AG04450 (cell line): ENCODE data around the gene RSAD1. TPM values are rescaled to one million over a fixed set of nuclear protein-coding genes. Genes with fewer than 3 reads are reported as not detected.

ENCODE experiments used
- CTCF ChIA-PET: fragments of 300-600, 350-600 bp; formaldehyde crosslinking; extraction: SDS; loops from one replicate; lab custom pipeline; 2022; ENCODE audit warnings: antibody characterized with exemption, inconsistent platforms; lab: Charles Lee
- POLR2A ChIA-PET: fragments of 350-600 bp; formaldehyde crosslinking; extraction: SDS; loops from one replicate; lab custom pipeline; 2021; ENCODE audit warnings: antibody characterized with exemption, inconsistent platforms; lab: Yijun Ruan, JAX
- DNase-seq: peaks from one replicate; pipeline ENCODE4 v3.0.0-alpha.2; 2011; ENCODE audit warnings: low read depth, low spot score
- H3K27ac ChIP-seq: one replicate; pipeline ENCODE4 v1.5.1; 2012; ENCODE audit warnings: low read depth, low read length, control low read depth
- H3K27me3 ChIP-seq: one replicate; pipeline ENCODE4 v1.6.0; 2012; ENCODE audit warnings: low read length; ENCODE audit not compliant: control insufficient read depth, insufficient read depth
- H3K4me3 ChIP-seq: 2 replicates; pipeline ENCODE4 v1.5.1; 2011; ENCODE audit warnings: mild to moderate bottlenecking, low read depth, low read length, control low read depth
- H3K9me3 ChIP-seq: 2 replicates; pipeline ENCODE4 v1.5.1; 2012; ENCODE audit warnings: low read length; ENCODE audit not compliant: control insufficient read depth, insufficient read depth
- polyA plus RNA-seq: library from polyadenylated mRNA; depleted of rRNA; stranded (reverse); fragments of >200 nt; gene quantifications from 2 replicates; pipeline ENCODE4 v1.2.3, GENCODE V29; 2011
- TF ChIP-seq, protein P1 (sequence below): IDR thresholded peaks from 2 replicates; pipeline ENCODE4 v1.5.1; 2011; ENCODE audit warnings: low read depth, low read length, control low read depth, inconsistent platforms

Gene RSAD1
- polyA plus RNA-seq, 1 experiment = 15.5 TPM

DNA sequence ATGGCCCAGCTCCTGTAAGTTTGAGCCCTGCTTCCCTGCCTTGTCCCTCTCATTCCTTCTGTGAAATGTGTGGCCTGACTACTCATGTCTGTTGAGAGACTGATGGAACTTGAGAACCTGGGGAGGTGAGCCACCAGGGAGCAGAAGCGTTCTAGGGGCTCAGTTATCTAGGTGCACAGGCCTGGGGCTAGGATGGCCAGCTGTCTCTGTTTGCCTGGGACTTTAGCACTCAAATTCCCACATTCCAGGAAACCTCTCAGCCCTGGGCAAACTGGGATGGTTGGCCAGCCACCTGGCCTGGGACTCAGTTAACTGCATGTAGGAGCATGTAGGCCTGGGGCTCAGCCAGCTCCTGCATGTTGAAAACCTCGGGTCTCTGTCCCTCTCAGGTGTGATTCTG is 44.5 kb downstream of the RSAD1 start:
- ChIA-PET CTCF (interaction anchor here (0.8 kb wide), 1 partner anchor 45 kb away, joined by 6 read pairs; no protein-coding TSS in a partner anchor), POLR2A (no interaction called here)
- Histone ChIP-seq H3K9me3 (no peaks in the 10 kb centered on the region), H3K4me3 (no peak overlapping the region), H3K27ac (no peak overlapping the region), H3K27me3 (peaks cover 35% of the 10 kb centered on the region)
- DNase-seq = no peak
- TF ChIP-seq, protein P1, sequence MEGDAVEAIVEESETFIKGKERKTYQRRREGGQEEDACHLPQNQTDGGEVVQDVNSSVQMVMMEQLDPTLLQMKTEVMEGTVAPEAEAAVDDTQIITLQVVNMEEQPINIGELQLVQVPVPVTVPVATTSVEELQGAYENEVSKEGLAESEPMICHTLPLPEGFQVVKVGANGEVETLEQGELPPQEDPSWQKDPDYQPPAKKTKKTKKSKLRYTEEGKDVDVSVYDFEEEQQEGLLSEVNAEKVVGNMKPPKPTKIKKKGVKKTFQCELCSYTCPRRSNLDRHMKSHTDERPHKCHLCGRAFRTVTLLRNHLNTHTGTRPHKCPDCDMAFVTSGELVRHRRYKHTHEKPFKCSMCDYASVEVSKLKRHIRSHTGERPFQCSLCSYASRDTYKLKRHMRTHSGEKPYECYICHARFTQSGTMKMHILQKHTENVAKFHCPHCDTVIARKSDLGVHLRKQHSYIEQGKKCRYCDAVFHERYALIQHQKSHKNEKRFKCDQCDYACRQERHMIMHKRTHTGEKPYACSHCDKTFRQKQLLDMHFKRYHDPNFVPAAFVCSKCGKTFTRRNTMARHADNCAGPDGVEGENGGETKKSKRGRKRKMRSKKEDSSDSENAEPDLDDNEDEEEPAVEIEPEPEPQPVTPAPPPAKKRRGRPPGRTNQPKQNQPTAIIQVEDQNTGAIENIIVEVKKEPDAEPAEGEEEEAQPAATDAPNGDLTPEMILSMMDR = no peak

DNA sequence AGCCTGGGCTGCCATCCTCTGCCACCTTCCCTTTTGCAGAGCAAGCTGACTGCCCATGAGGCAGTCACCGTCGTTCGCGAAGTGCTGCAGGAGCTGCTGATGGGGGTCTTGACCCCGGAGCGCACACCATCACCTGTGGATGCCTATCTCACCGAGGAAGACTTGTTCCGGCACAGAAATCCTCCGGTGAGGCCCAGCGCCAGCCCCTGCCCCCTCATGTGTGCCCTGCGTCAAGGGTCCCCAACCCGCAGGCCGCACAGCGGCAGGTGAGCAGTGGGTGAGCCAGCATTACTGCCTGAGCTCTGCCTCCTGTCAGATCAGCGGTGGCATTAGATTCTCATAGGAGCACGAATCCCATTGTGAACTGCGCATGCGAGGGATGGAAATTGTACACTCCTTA is 46.2 kb downstream of the RSAD1 start:
- Histone ChIP-seq H3K9me3 (no peaks in the 10 kb centered on the region), H3K4me3 (no peak overlapping the region), H3K27me3 (peaks cover 35% of the 10 kb centered on the region), H3K27ac (no peak overlapping the region)
- TF ChIP-seq, protein P1 = no peak
- ChIA-PET POLR2A (no interaction called here), CTCF (interaction anchor here (0.5 kb wide), 1 partner anchor 24 kb away, joined by 3 read pairs; no protein-coding TSS in a partner anchor)
- DNase-seq = no peak

DNA sequence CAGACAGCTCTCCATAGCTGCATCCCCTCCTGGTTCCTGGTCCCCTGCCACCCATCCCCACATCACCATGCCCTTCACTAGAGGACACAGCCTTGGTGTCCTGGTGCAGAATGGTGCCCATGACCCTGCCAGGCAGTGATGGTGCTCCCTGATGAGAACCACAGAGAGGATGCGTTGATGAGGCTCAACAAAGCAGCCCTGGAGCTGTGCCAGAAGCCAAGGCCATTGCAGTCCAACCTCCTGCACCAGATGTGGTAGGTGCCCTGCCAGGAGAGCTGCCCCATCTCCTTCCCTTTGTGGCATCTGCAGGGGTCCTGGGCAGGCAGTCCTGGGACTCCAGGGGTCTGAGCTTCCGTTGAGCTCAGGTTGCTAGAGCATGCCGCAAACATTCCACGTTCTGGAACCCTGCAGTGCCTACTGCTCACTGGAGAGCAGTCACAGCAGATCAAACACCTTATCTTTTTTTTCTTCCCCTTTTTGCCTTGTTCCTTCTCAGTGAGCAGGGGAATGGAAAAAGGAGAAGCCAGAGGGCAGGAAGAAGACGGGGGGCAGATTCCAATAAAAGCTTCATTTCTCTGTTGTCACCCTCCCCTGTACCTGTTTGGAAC is 48.6 kb downstream of the RSAD1 start:
- Histone ChIP-seq H3K9me3 (no peaks in the 10 kb centered on the region), H3K27ac (no peak overlapping the region), H3K4me3 (no peak overlapping the region), H3K27me3 (peaks cover 52% of the 10 kb centered on the region)
- TF ChIP-seq, protein P1 = no peak
- DNase-seq = no peak
- ChIA-PET CTCF (no interaction called here), POLR2A (no interaction called here)

DNA sequence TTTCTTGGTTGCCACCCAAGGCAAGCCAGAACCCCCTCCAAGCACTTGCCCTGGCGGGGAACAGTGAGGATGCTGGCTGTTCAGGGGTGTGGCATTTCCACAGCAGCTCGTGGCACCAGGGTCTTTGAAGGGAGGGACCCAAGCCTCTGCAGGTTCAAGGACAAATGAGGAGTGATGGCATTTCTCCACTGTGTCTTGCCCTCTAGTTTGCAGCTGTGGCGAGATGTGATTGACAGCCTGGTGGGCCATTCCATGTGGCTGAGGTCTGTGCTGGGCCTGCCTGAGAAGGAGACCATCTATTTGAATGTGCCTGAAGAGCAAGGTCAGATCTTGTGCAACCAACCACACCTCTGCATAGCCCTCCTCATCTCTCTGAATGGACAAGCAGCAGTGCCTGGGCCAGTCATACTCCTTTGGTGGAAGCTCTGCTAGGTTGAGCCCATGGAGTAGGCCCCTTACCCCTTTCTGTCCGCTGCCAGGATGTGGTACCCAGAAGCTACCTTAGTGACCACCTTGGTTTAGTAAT is 49.4 kb downstream of the RSAD1 start:
- no peak overlapping the region for H3K4me3 ChIP-seq
- POLR2A ChIA-PET = no interaction called here
- CTCF ChIA-PET = no interaction called here
- TF ChIP-seq, protein P1 = no peak
- no peak for DNase-seq
- H3K9me3 ChIP-seq = no peaks in the 10 kb centered on the region
- H3K27me3 ChIP-seq = peaks cover 55% of the 10 kb centered on the region
- H3K27ac ChIP-seq = no peak overlapping the region

DNA sequence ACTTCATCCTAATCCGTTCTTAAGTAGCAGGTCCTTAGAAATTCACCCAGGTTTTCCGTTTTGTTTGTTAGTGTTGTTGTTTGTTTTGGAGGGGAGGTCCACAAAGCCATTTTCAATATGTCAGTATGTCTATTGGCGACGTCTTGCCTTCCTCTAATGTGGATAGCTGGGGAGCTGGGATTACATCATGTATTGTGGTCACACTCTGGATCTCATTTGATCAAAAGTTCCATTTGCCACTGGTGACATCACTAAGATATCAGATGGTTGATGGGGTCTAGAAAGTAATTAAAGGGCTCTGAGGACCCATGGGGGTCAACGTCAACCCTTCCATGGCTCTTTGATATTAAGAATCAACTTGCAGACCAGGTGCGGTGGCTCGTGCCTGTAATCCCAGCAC is 51.2 kb downstream of the RSAD1 start:
- ChIA-PET CTCF (no interaction called here), POLR2A (no interaction called here)
- H3K9me3 ChIP-seq = no peaks in the 10 kb centered on the region
- H3K4me3 ChIP-seq = no peak overlapping the region
- TF ChIP-seq, protein P1 = no peak
- no peak overlapping the region for H3K27ac ChIP-seq
- peaks cover 51% of the 10 kb centered on the region for H3K27me3 ChIP-seq
- DNase-seq = no peak
